ENCODE results near the gene TSLP. TPM values are rescaled to one million over a fixed set of nuclear protein-coding genes. Genes with fewer than 3 reads are reported as not detected.
A peak's percentile ranks its signal among the peaks of the same experiment; 100 is the strongest.

Gene TSLP
- total RNA-seq (2021) (0.61 and 1.3 TPM in 2 replicates), Bru-seq, nascent RNA (percentile 32 among the genes with signal in this experiment), BruChase-seq, experiment 1, labeled RNA remaining after a 2-hour chase (percentile 33 among the genes with signal in this experiment), BruChase-seq, experiment 2, labeled RNA remaining after a 6-hour chase (percentile 23 among the genes with signal in this experiment)
- long read RNA-seq, partial matches to known transcripts = 0 of 1 reads
- long read RNA-seq, other reads (novel, unspliced or antisense) = 0 of 1 reads

DNA sequence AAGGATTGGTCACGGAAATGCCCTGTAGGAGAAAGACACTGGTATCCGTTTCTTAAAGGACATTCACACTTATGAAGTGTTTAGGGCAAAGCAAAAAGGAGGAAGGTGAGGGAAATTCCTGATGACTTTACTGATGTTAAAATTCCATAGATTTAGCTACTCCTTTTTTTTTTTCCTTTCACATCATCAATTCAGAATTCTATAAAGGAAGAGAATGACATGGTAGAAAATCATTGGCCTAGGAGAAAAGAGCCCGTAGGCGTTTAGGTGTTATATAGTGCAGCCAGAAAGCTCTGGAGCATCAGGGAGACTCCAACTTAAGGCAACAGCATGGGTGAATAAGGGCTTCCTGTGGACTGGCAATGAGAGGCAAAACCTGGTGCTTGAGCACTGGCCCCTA is at the start of gene TSLP:
Gene TSLP, plus strand, starts transcription at position 301 of the 400 bp plus-strand sequence. CDS start 178 bp downstream, outside the sequence.
- POLR2A ChIA-PET (ENCODE audit: low non-redundant PET) = no interaction called here
- no peak for DNase-seq (ENCODE audit: low spot score)
- Histone ChIP-seq H3K9me3 (ENCODE audit: low read depth, low read length, poor library complexity, severe bottlenecking) (no peaks in the 10 kb centered on the region), H3K27ac (ENCODE audit: low read depth, low read length, poor library complexity, severe bottlenecking) (no peak within 1 kb of the TSS), H3K4me1 (ENCODE audit: insufficient read depth, low read length, poor library complexity, severe bottlenecking) (peaks cover 6% of the 10 kb centered on the region), H3K27me3 (replicated peaks; ENCODE audit: insufficient read depth, low read depth, low read length, poor library complexity) (peaks cover 65% of the 10 kb centered on the region), H3K36me3 (ENCODE audit: insufficient read depth, low read length, poor library complexity, severe bottlenecking) (no peaks in the 10 kb centered on the region), H3K4me3 (ENCODE audit: low read depth, low read length, poor library complexity, severe bottlenecking) (peak within 1 kb of the TSS; percentile 57)
- no TSS peak for BruUV-seq (replicated peaks)
- no peak for TF ChIP-seq EZH2 (IDR thresholded peaks at IDR 0.05; ENCODE audit: borderline replicate concordance, low read depth, low read length, poor library complexity, severe bottlenecking)
- intact Hi-C loops (cut with micrococcal nuclease; ENCODE audit: unreplicated experiment) = no loop called here
- CTCF ChIA-PET = no interaction called here

DNA sequence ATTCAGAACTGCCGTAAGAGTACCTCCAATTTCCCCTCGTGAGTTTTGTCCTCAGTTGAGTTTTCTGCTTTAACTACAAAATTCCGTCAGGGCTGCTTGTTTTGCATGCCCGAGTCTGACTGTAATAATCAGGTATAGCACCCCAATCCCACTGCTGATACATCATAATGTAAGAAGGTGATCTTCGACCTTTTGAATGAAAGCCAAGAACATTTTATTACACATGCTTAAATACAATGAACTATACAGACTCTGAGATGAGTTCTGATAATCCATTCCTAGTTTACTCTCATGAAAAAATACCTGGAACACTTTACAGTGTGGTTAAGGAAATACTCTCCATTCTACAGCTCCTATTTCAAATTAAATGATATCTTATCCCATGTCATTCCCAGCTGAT is 49.2 kb upstream of the TSLP start:
- Histone ChIP-seq H3K36me3 (ENCODE audit: insufficient read depth, low read length, poor library complexity, severe bottlenecking) (no peaks in the 10 kb centered on the region), H3K4me3 (ENCODE audit: low read depth, low read length, poor library complexity, severe bottlenecking) (no peak overlapping the region), H3K9me3 (ENCODE audit: low read depth, low read length, poor library complexity, severe bottlenecking) (no peaks in the 10 kb centered on the region), H3K27ac (ENCODE audit: low read depth, low read length, poor library complexity, severe bottlenecking) (no peak overlapping the region), H3K27me3 (replicated peaks; ENCODE audit: insufficient read depth, low read depth, low read length, poor library complexity) (peaks cover 24% of the 10 kb centered on the region), H3K4me1 (ENCODE audit: insufficient read depth, low read length, poor library complexity, severe bottlenecking) (no peaks in the 10 kb centered on the region)
- no TSS peak for BruUV-seq (replicated peaks)
- CTCF ChIA-PET = no interaction called here
- POLR2A ChIA-PET (ENCODE audit: low non-redundant PET) = no interaction called here
- no peak for DNase-seq (ENCODE audit: low spot score)
- TF ChIP-seq EZH2 (IDR thresholded peaks at IDR 0.05; ENCODE audit: borderline replicate concordance, low read depth, low read length, poor library complexity, severe bottlenecking) = no peak
- TF ChIP-seq, protein P1, sequence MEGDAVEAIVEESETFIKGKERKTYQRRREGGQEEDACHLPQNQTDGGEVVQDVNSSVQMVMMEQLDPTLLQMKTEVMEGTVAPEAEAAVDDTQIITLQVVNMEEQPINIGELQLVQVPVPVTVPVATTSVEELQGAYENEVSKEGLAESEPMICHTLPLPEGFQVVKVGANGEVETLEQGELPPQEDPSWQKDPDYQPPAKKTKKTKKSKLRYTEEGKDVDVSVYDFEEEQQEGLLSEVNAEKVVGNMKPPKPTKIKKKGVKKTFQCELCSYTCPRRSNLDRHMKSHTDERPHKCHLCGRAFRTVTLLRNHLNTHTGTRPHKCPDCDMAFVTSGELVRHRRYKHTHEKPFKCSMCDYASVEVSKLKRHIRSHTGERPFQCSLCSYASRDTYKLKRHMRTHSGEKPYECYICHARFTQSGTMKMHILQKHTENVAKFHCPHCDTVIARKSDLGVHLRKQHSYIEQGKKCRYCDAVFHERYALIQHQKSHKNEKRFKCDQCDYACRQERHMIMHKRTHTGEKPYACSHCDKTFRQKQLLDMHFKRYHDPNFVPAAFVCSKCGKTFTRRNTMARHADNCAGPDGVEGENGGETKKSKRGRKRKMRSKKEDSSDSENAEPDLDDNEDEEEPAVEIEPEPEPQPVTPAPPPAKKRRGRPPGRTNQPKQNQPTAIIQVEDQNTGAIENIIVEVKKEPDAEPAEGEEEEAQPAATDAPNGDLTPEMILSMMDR (conservative IDR thresholded peaks at IDR 0.05; ENCODE audit: low read depth, low read length) = no peak
- intact Hi-C loops (cut with micrococcal nuclease; ENCODE audit: unreplicated experiment) = no loop called here

DNA sequence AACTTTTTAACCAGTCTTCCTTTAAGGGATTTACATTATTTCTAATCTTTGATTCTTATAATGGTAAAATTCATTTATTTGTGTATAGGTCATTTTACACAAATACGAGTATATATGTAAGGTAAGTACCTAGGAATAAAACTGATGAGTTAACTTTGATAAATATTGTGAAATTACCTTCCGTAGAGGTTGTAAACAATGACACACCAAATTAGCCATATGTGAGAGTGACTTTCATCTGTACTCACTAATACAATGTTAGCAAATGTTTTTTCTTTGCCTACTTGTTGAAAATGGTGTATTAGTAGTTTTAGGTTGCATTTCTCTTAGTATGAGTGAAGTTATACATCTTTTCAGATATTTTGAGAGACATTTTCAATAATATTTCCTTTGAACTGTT is 42.6 kb upstream of the TSLP start:
- Histone ChIP-seq H3K4me3 (ENCODE audit: low read depth, low read length, poor library complexity, severe bottlenecking) (no peak overlapping the region), H3K27ac (ENCODE audit: low read depth, low read length, poor library complexity, severe bottlenecking) (no peak overlapping the region), H3K9me3 (ENCODE audit: low read depth, low read length, poor library complexity, severe bottlenecking) (no peaks in the 10 kb centered on the region), H3K27me3 (replicated peaks; ENCODE audit: insufficient read depth, low read depth, low read length, poor library complexity) (no peaks in the 10 kb centered on the region), H3K4me1 (ENCODE audit: insufficient read depth, low read length, poor library complexity, severe bottlenecking) (no peaks in the 10 kb centered on the region), H3K36me3 (ENCODE audit: insufficient read depth, low read length, poor library complexity, severe bottlenecking) (no peaks in the 10 kb centered on the region)
- BruUV-seq (replicated peaks) = no TSS peak
- ChIA-PET CTCF (no interaction called here), POLR2A (ENCODE audit: low non-redundant PET) (no interaction called here)
- intact Hi-C loops (cut with micrococcal nuclease; ENCODE audit: unreplicated experiment) = no loop called here
- no peak for DNase-seq (ENCODE audit: low spot score)
- TF ChIP-seq, protein P1 (conservative IDR thresholded peaks at IDR 0.05; ENCODE audit: low read depth, low read length) = no peak
- no peak for TF ChIP-seq EZH2 (IDR thresholded peaks at IDR 0.05; ENCODE audit: borderline replicate concordance, low read depth, low read length, poor library complexity, severe bottlenecking)

Data from A673 (cell line).